Measurements from ENCODE around the gene MFAP2. TPM values are rescaled to one million over a fixed set of nuclear protein-coding genes. Genes with fewer than 3 reads are reported as not detected.
"Not testable (repeated sequence)": the region's sequence is repeated elsewhere in the genome, so short reads cannot be mapped to it uniquely, and the experiment has no call there.

Gene MFAP2
- total and polyA plus RNA-seq, 2 experiments from 2014 or later, result 129 to 255 TPM

GRCh38 chr1:16945512-16945911 is 34.9 kb downstream of the MFAP2 start:
- not testable (repeated sequence) for H3K4me3 ChIP-seq; H2AFZ ChIP-seq; H3K9me3 Mint-ChIP-seq; H3K27me3 Mint-ChIP-seq (ENCODE audit: insufficient read depth, low read depth, poor library complexity); H3K9me2 ChIP-seq (ENCODE audit: insufficient read depth); H3K79me2 ChIP-seq (replicated peaks; ENCODE audit: insufficient read depth); H3K4me2 ChIP-seq; ATAC-seq; H3K27me3 ChIP-seq (ENCODE audit: insufficient read depth); H3K27ac ChIP-seq (ENCODE audit: low read depth); H3K4me1 Mint-ChIP-seq; H3K4me3 Mint-ChIP-seq; DNase-seq (ENCODE audit: low spot score); H3K27ac Mint-ChIP-seq; H3K4me1 ChIP-seq (ENCODE audit: insufficient read depth)
- Histone ChIP-seq H4K20me1 (replicated peaks; ENCODE audit: insufficient read depth) (peaks cover 11% of the 10 kb centered on the region), H3K36me3 (ENCODE audit: insufficient read depth) (peaks cover 40% of the 10 kb centered on the region), H3F3A (replicated peaks; ENCODE audit: low read depth) (peaks cover 32% of the 10 kb centered on the region)
- H3K36me3 Mint-ChIP-seq (ENCODE audit: low read depth), result peaks cover 61% of the 10 kb centered on the region

GRCh38 chr1:16944038-16944437 is 36.4 kb downstream of the MFAP2 start:
- no peak overlapping the region for H3K27ac ChIP-seq (ENCODE audit: low read depth)
- Mint-ChIP-seq H3K4me3 (no peak overlapping the region), H3K27ac (no peak overlapping the region), H3K27me3 (ENCODE audit: insufficient read depth, low read depth, poor library complexity) (peaks cover 11% of the 10 kb centered on the region), H3K9me3 (no peaks in the 10 kb centered on the region), H3K36me3 (ENCODE audit: low read depth) (peaks cover 70% of the 10 kb centered on the region), H3K4me1 (peaks cover 4% of the 10 kb centered on the region; the same call in 2 of the 3 replicates)
- peaks cover 2% of the 10 kb centered on the region; the same call in 1 of the 2 replicates for H3K4me1 ChIP-seq (ENCODE audit: insufficient read depth)
- H3K4me3 ChIP-seq, result no peak overlapping the region
- H3F3A ChIP-seq (replicated peaks; ENCODE audit: low read depth), result peaks cover 37% of the 10 kb centered on the region
- DNase-seq (ENCODE audit: low spot score) (no peak), ATAC-seq (no peak)
- H4K20me1 ChIP-seq (replicated peaks; ENCODE audit: insufficient read depth), result peaks cover 11% of the 10 kb centered on the region
- no peaks in the 10 kb centered on the region for H3K27me3 ChIP-seq (ENCODE audit: insufficient read depth)
- H3K9me2 ChIP-seq (ENCODE audit: insufficient read depth), result no peaks in the 10 kb centered on the region
- no peak overlapping the region for H2AFZ ChIP-seq
- no peak overlapping the region for H3K4me2 ChIP-seq
- peaks cover 44% of the 10 kb centered on the region for H3K36me3 ChIP-seq (ENCODE audit: insufficient read depth)
- no peaks in the 10 kb centered on the region for H3K79me2 ChIP-seq (replicated peaks; ENCODE audit: insufficient read depth)
- TF ChIP-seq ETS1 (IDR thresholded peaks at IDR 0.05) (no peak), ZNF462 (CRISPR knock-in tag; IDR thresholded peaks at IDR 0.05) (no peak), EZH2phosphoT487 (IDR thresholded peaks at IDR 0.05; ENCODE audit: unreplicated experiment) (no peak), ZNF331 (CRISPR knock-in tag; IDR thresholded peaks at IDR 0.05; ENCODE audit: low read depth) (no peak), ZNF114 (CRISPR knock-in tag; IDR thresholded peaks at IDR 0.05) (no peak), CTCF (conservative IDR thresholded peaks at IDR 0.05; ENCODE audit: low read depth in 2 of 2) (no peak), CREB1 (CRISPR knock-in tag; IDR thresholded peaks at IDR 0.05; ENCODE audit: low read depth) (no peak), REST (IDR thresholded peaks at IDR 0.05; ENCODE audit: unreplicated experiment) (no peak), NANOG (IDR thresholded peaks at IDR 0.05; ENCODE audit: borderline replicate concordance) (no peak), EZH2 (IDR thresholded peaks at IDR 0.05; ENCODE audit: low read depth, unreplicated experiment) (no peak)
